CD4-positive, alpha-beta T cell (primary cell): ENCODE measurements around the gene ANKRD44. TPM values are rescaled to one million over a fixed set of nuclear protein-coding genes. Genes with fewer than 3 reads are reported as not detected.
A peak's percentile ranks its signal among the peaks of the same experiment; 100 is the strongest.

Experiments
- ATAC-seq: fragments of 200-7000 bp; cut with Tn5 transposase; one replicate; pipeline ENCODE4 v1.10.0; 2022; ENCODE audit warnings: mild to moderate bottlenecking; ENCODE audit not compliant: poor library complexity
- CTCF ChIA-PET: fragments of 350-600 bp; sonication (Branson Sonifier 250); formaldehyde crosslinking; loops from one replicate; lab custom pipeline; 2021; ENCODE audit warnings: antibody characterized with exemption, inconsistent platforms; lab: Charles Lee
- POLR2A ChIA-PET: fragments of 350-600 bp; sonication (Branson Sonifier 250); formaldehyde crosslinking; loops from one replicate; lab custom pipeline; 2021; ENCODE audit warnings: antibody characterized with exemption, inconsistent platforms; lab: Charles Lee
- DNase-seq, 14 experiments: peaks; one replicate each; pipeline ENCODE4 v3.0.0-alpha.2; 2013 to 2020; ENCODE audit warnings: mixed read lengths in 2 of 14
- H3K27ac ChIP-seq, 2 donors: one replicate each; pipeline versions ENCODE4 v1.5.1 to v1.7.0; 2013; ENCODE audit warnings: low read length in 2 of 2, low read depth in 1 of 2, mild to moderate bottlenecking in 1 of 2
- H3K27me3 ChIP-seq, 2 experiments: 1 replicate in 1 of 2; 2 replicates in 1 of 2; pipeline versions ENCODE4 v1.6.1 to v1.7.0; 2013; ENCODE audit warnings: low read length in 2 of 2, control low read depth in 1 of 2, mild to moderate bottlenecking in 1 of 2, moderate library complexity in 1 of 2; ENCODE audit not compliant: insufficient read depth in 2 of 2, control insufficient read depth in 1 of 2
- H3K36me3 ChIP-seq: one replicate; pipeline ENCODE4 v1.6.1; 2013; ENCODE audit warnings: low read length, control low read depth; ENCODE audit not compliant: insufficient read depth
- H3K4me1 ChIP-seq: one replicate; pipeline ENCODE4 v1.6.1; 2013; ENCODE audit warnings: low read length, control low read depth; ENCODE audit not compliant: insufficient read depth
- H3K4me3 ChIP-seq: one replicate; pipeline ENCODE4 v1.5.1; 2013; ENCODE audit warnings: mild to moderate bottlenecking, low read length, moderate library complexity
- H3K9me3 ChIP-seq, 2 experiments: 1 replicate in 1 of 2; 2 replicates in 1 of 2; pipeline versions ENCODE4 v1.6.1 to v1.7.0; 2013; ENCODE audit warnings: low read length in 2 of 2, mild to moderate bottlenecking in 2 of 2, control low read depth in 1 of 2, moderate library complexity in 1 of 2; ENCODE audit not compliant: control insufficient read depth in 1 of 2, insufficient read depth in 1 of 2
- H3K27ac Mint-ChIP-seq: one replicate; pipeline ENCODE4 v1.8.0; 2020; ENCODE audit warnings: mixed read lengths
- H3K27me3 Mint-ChIP-seq: one replicate; pipeline ENCODE4 v1.8.0; 2021; ENCODE audit warnings: mixed read lengths
- H3K36me3 Mint-ChIP-seq: one replicate; pipeline ENCODE4 v1.8.0; 2021; ENCODE audit warnings: low read depth, mixed read lengths
- H3K4me1 Mint-ChIP-seq: one replicate; pipeline ENCODE4 v1.8.0; 2021; ENCODE audit warnings: low read depth, mixed read lengths
- H3K4me3 Mint-ChIP-seq: one replicate; pipeline ENCODE4 v1.8.0; 2020; ENCODE audit warnings: mild to moderate bottlenecking, mixed read lengths
- H3K9me3 Mint-ChIP-seq: one replicate; pipeline ENCODE4 v1.8.0; 2020; ENCODE audit warnings: mixed read lengths
- intact Hi-C, 2 experiments: fragments of 100-400 bp; cut with DNase I in 1 of 2; cut with micrococcal nuclease in 1 of 2; formaldehyde crosslinking; loops; one replicate each; pipeline versions ENCODE4 v1.15.1 to v1.9.0; 2023 to 2025; cut with DNase I, micrococcal nuclease
- total RNA-seq, 174 experiments: library from RNA in 2 of 174; stranded (reverse) in 2 of 174; gene quantifications; one replicate each; pipeline ENCODE4 v1.2.3 and lab custom pipeline; 2021 to 2026
- TF ChIP-seq, protein P1 (sequence below): fragments of 200-600 bp; IDR thresholded peaks from one replicate; pipeline ENCODE4 v1.8.0; 2022; ENCODE audit warnings: antibody characterized with exemption, mild to moderate bottlenecking

The ANKRD44 gene
- total RNA-seq, 2 experiments from 2014 or later = 170 to 186 TPM

DNA sequence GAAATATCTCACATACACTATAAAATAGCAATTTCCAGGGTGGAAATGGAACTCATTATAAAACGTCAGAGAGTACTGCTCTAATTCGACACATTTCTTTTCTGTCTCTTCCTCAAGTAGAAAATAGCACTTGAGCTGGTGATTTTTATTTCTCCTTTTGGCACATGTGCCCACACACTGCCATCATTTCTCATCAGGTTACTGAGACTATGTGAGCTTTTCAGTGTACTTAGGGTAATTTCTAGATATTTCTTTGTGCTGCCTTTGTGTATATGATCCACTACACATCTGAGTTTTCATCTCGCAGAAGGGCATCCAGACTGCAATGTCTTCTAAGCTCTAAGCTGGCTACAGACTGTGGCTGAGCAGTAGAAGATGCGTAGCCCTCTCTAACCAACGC is 321.9 kb downstream of the ANKRD44 start:
- Histone ChIP-seq H3K9me3 (no peaks in the 10 kb centered on the region), H3K4me3 (no peak overlapping the region), H3K36me3 (peaks cover 38% of the 10 kb centered on the region), H3K27me3 (no peaks in the 10 kb centered on the region), H3K4me1 (peaks cover 10% of the 10 kb centered on the region), H3K27ac (no peak overlapping the region)
- Mint-ChIP-seq H3K9me3 (no peaks in the 10 kb centered on the region), H3K4me1 (peaks cover 62% of the 10 kb centered on the region), H3K36me3 (peaks cover 87% of the 10 kb centered on the region), H3K27me3 (no peaks in the 10 kb centered on the region), H3K27ac (peak overlapping the region; percentile 60), H3K4me3 (no peak overlapping the region)
- TF ChIP-seq, protein P1, sequence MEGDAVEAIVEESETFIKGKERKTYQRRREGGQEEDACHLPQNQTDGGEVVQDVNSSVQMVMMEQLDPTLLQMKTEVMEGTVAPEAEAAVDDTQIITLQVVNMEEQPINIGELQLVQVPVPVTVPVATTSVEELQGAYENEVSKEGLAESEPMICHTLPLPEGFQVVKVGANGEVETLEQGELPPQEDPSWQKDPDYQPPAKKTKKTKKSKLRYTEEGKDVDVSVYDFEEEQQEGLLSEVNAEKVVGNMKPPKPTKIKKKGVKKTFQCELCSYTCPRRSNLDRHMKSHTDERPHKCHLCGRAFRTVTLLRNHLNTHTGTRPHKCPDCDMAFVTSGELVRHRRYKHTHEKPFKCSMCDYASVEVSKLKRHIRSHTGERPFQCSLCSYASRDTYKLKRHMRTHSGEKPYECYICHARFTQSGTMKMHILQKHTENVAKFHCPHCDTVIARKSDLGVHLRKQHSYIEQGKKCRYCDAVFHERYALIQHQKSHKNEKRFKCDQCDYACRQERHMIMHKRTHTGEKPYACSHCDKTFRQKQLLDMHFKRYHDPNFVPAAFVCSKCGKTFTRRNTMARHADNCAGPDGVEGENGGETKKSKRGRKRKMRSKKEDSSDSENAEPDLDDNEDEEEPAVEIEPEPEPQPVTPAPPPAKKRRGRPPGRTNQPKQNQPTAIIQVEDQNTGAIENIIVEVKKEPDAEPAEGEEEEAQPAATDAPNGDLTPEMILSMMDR = no peak
- ChIA-PET POLR2A (no interaction called here), CTCF (interaction anchor here (1.0 kb wide), 1 partner anchor 415 kb away, joined by 3 read pairs; no protein-coding TSS in a partner anchor)
- no peak for ATAC-seq
- intact Hi-C loops = no loop called here
- DNase-seq = no peak

DNA sequence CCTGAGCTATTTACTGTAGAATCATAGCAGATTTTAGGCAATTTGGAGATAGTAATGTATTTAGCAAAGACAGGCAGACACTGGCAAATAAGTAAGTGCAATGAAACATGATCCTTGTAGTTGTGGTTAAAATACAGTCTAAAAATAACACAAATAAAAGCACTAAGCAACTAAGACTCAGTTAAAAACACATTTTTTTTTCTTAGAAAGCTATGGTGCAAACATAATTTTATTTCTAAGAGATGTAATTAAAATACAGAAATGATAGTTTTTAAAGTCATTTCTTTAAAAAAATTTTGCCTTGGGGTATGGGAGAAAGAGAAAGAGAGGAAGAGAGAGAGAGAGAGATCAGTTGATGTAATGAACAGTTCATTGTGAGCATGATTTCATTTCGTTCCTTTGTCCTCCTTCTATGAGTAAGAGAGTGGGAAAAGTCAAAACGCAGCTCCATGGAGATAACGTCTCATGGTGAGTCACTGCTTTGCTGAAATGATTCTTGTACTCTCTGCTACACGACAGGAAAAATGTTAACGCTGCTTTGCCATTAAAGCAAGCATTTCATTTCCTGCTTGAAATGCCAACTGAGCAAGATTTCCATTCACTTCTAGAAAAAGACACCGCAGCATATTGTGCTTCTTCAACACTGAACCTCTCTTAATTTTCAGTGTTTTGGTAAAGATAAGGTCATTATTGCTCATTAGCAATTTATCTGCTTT is 322.8 kb downstream of the ANKRD44 start:
- Mint-ChIP-seq H3K36me3 (peaks cover 79% of the 10 kb centered on the region), H3K9me3 (peaks cover 2% of the 10 kb centered on the region), H3K27me3 (no peaks in the 10 kb centered on the region), H3K4me1 (peaks cover 56% of the 10 kb centered on the region), H3K4me3 (no peak overlapping the region), H3K27ac (peak overlapping the region; percentile 60)
- ChIA-PET CTCF (interaction anchor here (1.0 kb wide), 1 partner anchor 415 kb away, joined by 3 read pairs; no protein-coding TSS in a partner anchor), POLR2A (interaction anchor here (0.6 kb wide), 1 partner anchor 1428 kb away, joined by 3 read pairs; no protein-coding TSS in a partner anchor)
- TF ChIP-seq, protein P1 = no peak
- Histone ChIP-seq H3K36me3 (peaks cover 29% of the 10 kb centered on the region), H3K9me3 (no peaks in the 10 kb centered on the region), H3K27ac (no peak overlapping the region), H3K4me3 (no peak overlapping the region), H3K27me3 (no peaks in the 10 kb centered on the region), H3K4me1 (peaks cover 10% of the 10 kb centered on the region)
- DNase-seq = peak in 3 of 14 experiments; percentile 16 to 48 (median 43)
- intact Hi-C loops = no loop called here
- ATAC-seq = peak; percentile 37

DNA sequence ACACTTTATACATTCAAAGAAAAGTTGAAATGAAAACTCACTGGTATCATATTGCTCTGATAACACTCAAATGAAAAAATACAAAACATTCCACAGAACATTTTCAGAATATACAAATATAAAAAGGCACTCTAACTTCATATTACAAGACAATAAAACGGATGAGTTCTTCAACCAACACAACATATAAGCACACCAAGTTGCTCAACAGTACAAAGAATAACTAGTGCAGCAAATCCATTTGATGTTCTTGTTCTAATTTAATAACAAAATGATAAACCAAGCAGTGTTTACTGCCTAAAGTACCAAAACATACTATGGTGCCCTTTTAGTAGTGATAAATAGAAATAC is 323.3 kb downstream of the ANKRD44 start:
- Histone ChIP-seq H3K4me3 (no peak overlapping the region), H3K9me3 (no peaks in the 10 kb centered on the region), H3K36me3 (peaks cover 24% of the 10 kb centered on the region), H3K27me3 (no peaks in the 10 kb centered on the region), H3K4me1 (peaks cover 10% of the 10 kb centered on the region), H3K27ac (no peak overlapping the region)
- DNase-seq = no peak
- ChIA-PET POLR2A (no interaction called here), CTCF (no interaction called here)
- intact Hi-C loops = no loop called here
- H3K27ac Mint-ChIP-seq = peak overlapping the region; percentile 60
- TF ChIP-seq, protein P1 = no peak
- H3K4me3 Mint-ChIP-seq = no peak overlapping the region
- ATAC-seq = no peak
- H3K36me3 Mint-ChIP-seq = peaks cover 74% of the 10 kb centered on the region
- H3K9me3 Mint-ChIP-seq = peaks cover 2% of the 10 kb centered on the region
- no peaks in the 10 kb centered on the region for H3K27me3 Mint-ChIP-seq
- peaks cover 53% of the 10 kb centered on the region for H3K4me1 Mint-ChIP-seq
